HepG2 (cell line): ENCODE results near the gene PARVA.

Source experiments
- CAMTA2 ChIP-seq: sonication (generic); formaldehyde crosslinking; IDR thresholded peaks from 2 replicates; pipeline ENCODE4 v1.4.0; 2020; ENCODE audit warnings: mild to moderate bottlenecking, missing genetic modification reagents, borderline replicate concordance
- CREBL2 ChIP-seq: sonication (generic); formaldehyde crosslinking; IDR thresholded peaks from 2 replicates; pipeline ENCODE4 v1.8.1; 2023; ENCODE audit warnings: missing genetic modification reagents, mild to moderate bottlenecking, borderline replicate concordance
- CTCF ChIP-seq: sonication (generic); formaldehyde crosslinking; IDR thresholded peaks from 2 replicates; pipeline ENCODE4 v1.5.0; 2020; ENCODE audit warnings: mild to moderate bottlenecking, missing genetic modification reagents, moderate library complexity
- ETV6 ChIP-seq: sonication (generic); formaldehyde crosslinking; conservative IDR thresholded peaks from 2 replicates; pipeline ENCODE4 v1.4.0; 2020; ENCODE audit warnings: missing genetic modification reagents
- EZH2 ChIP-seq: conservative IDR thresholded peaks from 2 replicates; pipeline ENCODE4 v1.6.1; 2012; ENCODE audit warnings: mild to moderate bottlenecking, low read depth, low read length, moderate library complexity
- FOXM1 ChIP-seq: sonication (generic); formaldehyde crosslinking; IDR thresholded peaks from 2 replicates; pipeline ENCODE4 v1.5.0; 2020; ENCODE audit warnings: missing genetic modification reagents
- FOXP4 ChIP-seq: sonication (generic); formaldehyde crosslinking; IDR thresholded peaks from 2 replicates; pipeline ENCODE4 v1.4.0; 2020; ENCODE audit warnings: missing genetic modification reagents
- TCF12 ChIP-seq, 2 experiments: fragments of 450-650 bp in 1 of 2; sonication (generic) in 1 of 2; formaldehyde crosslinking in 1 of 2; IDR thresholded peaks; 2 replicates each; pipeline versions ENCODE4 v1.6.1 to v1.8.0; 2017 to 2022; ENCODE audit warnings: antibody characterized with exemption in 1 of 2, mild to moderate bottlenecking in 1 of 2, missing genetic modification reagents in 1 of 2, moderate library complexity in 1 of 2
- ZBTB34 ChIP-seq: sonication (generic); formaldehyde crosslinking; IDR thresholded peaks from 2 replicates; pipeline ENCODE4 v1.8.0; 2022; ENCODE audit warnings: mild to moderate bottlenecking, missing genetic modification reagents
- ZFAT ChIP-seq: sonication (generic); formaldehyde crosslinking; conservative IDR thresholded peaks from 2 replicates; pipeline ENCODE4 v1.8.1; 2023; ENCODE audit warnings: missing genetic modification reagents, inconsistent platforms
- ZNF562 ChIP-seq: sonication (generic); formaldehyde crosslinking; IDR thresholded peaks from 2 replicates; pipeline ENCODE4 v1.8.0; 2022; ENCODE audit warnings: missing genetic modification reagents, borderline replicate concordance
- ZNF639 ChIP-seq: conservative IDR thresholded peaks from 2 replicates; pipeline ENCODE4 v1.6.1; 2018; ENCODE audit warnings: missing genetic modification reagents
- ZNF704 ChIP-seq: sonication (generic); formaldehyde crosslinking; IDR thresholded peaks from 2 replicates; pipeline ENCODE4 v1.8.1; 2023; ENCODE audit warnings: mild to moderate bottlenecking, inconsistent platforms, moderate library complexity, missing genetic modification reagents, borderline replicate concordance

- no peak for TF ChIP-seq ZNF639 (CRISPR knock-in tag)
- TF ChIP-seq CREBL2 (CRISPR knock-in tag), result no peak
- TF ChIP-seq FOXM1 (CRISPR knock-in tag), result no peak
- TF ChIP-seq ZBTB34, result no peak
- TF ChIP-seq CAMTA2 (CRISPR knock-in tag), result no peak
- no peak for TF ChIP-seq CTCF (CRISPR knock-in tag)
- no peak for TF ChIP-seq ZNF704
- TF ChIP-seq TCF12 (IDR thresholded peaks at IDR 0.05), result no peak
- TF ChIP-seq TCF12 (CRISPR knock-in tag; IDR thresholded peaks at IDR 0.05), result no peak
- no peak for TF ChIP-seq ZFAT (CRISPR knock-in tag)
- TF ChIP-seq FOXP4 (CRISPR knock-in tag), result no peak
- TF ChIP-seq ZNF562 (CRISPR knock-in tag), result no peak
- no peak for TF ChIP-seq EZH2
- no peak for TF ChIP-seq ETV6
Observed at GRCh38 chr11:12473381-12473780, 96.0 kb downstream of the PARVA start.
